OCI-LY1 (cell line): ENCODE results near the gene DZIP1L.
"Not testable (repeated sequence)": the region's sequence is repeated elsewhere in the genome, so short reads cannot be mapped to it uniquely, and the experiment has no call there.

Source experiments
- H2AFZ ChIP-seq: fragments of 200-600 bp; sonication (generic), shearing (Covaris generic); 2 replicates; pipeline ENCODE4 v1.6.0; 2014; ENCODE audit warnings: antibody characterized with exemption, mild to moderate bottlenecking, low read length
- H3F3A ChIP-seq: fragments of 200-600 bp; sonication (generic), shearing (Covaris generic); 2 replicates; pipeline ENCODE4 v1.6.0; 2014; ENCODE audit warnings: mild to moderate bottlenecking, antibody characterized with exemption, low read length, moderate library complexity; ENCODE audit not compliant: insufficient read depth
- H3K27ac ChIP-seq: fragments of 200-600 bp; sonication (generic); 2 replicates; pipeline ENCODE4 v1.5.1; 2014; ENCODE audit warnings: low read length, mixed run types, mild to moderate bottlenecking, low read depth; ENCODE audit not compliant: poor library complexity, severe bottlenecking
- H3K27me3 ChIP-seq: fragments of 200-600 bp; sonication (generic); 2 replicates; pipeline ENCODE4 v1.6.0; 2014; ENCODE audit warnings: antibody characterized with exemption, mild to moderate bottlenecking, low read length, moderate library complexity; ENCODE audit not compliant: insufficient read depth
- H3K36me3 ChIP-seq: fragments of 200-600 bp; sonication (generic); 2 replicates; pipeline ENCODE4 v1.6.1; 2014; ENCODE audit warnings: mild to moderate bottlenecking, antibody characterized with exemption, low read length, moderate library complexity, mixed read lengths; ENCODE audit not compliant: insufficient read depth
- H3K4me1 ChIP-seq: fragments of 200-600 bp; sonication (generic); 2 replicates; pipeline ENCODE4 v1.5.1; 2014; ENCODE audit warnings: mild to moderate bottlenecking, low read length, moderate library complexity; ENCODE audit not compliant: insufficient read depth, severe bottlenecking
- H3K4me2 ChIP-seq: fragments of 200-600 bp; sonication (generic), shearing (Covaris generic); 2 replicates; pipeline ENCODE4 v1.6.1; 2014; ENCODE audit warnings: low read length
- H3K4me3 ChIP-seq: fragments of 200-600 bp; sonication (generic); 2 replicates; pipeline ENCODE4 v1.5.1; 2014; ENCODE audit warnings: low read length, low read depth, mild to moderate bottlenecking, mixed read lengths; ENCODE audit not compliant: poor library complexity, severe bottlenecking
- H3K79me2 ChIP-seq: fragments of 200-600 bp; shearing (Covaris generic); 2 replicates; pipeline ENCODE4 v1.6.1; 2016; ENCODE audit warnings: mixed run types, low read length, mixed read lengths; ENCODE audit not compliant: insufficient read depth
- H3K9ac ChIP-seq: fragments of 200-600 bp; sonication (generic), shearing (Covaris generic); 2 replicates; pipeline ENCODE4 v1.6.1; 2014; ENCODE audit warnings: mild to moderate bottlenecking, low read length, mixed read lengths
- H3K9me2 ChIP-seq: fragments of 200-600 bp; sonication (generic), shearing (Covaris generic); 2 replicates; pipeline ENCODE4 v1.6.1; 2014; ENCODE audit warnings: low read depth, mild to moderate bottlenecking, low read length, mixed read lengths
- H3K9me3 ChIP-seq: fragments of 200-600 bp; shearing (Covaris generic); 2 replicates; pipeline ENCODE4 v1.6.1; 2014; ENCODE audit warnings: low read length, mixed read lengths
- H4K20me1 ChIP-seq: fragments of 200-600 bp; sonication (generic), shearing (Covaris generic); 2 replicates; pipeline ENCODE4 v1.6.0; 2016; ENCODE audit warnings: mild to moderate bottlenecking, low read length; ENCODE audit not compliant: insufficient read depth
- EZH2 ChIP-seq: fragments of 200-600 bp; sonication (generic), shearing (Covaris generic); IDR thresholded peaks from 2 replicates; pipeline ENCODE4 v1.8.0; 2017; ENCODE audit warnings: borderline replicate concordance, mixed run types, mild to moderate bottlenecking, antibody characterized with exemption, low read length, moderate library complexity, mixed read lengths
- TF ChIP-seq, protein P1 (sequence below): fragments of 200-600 bp; sonication (generic), shearing (Covaris generic); IDR thresholded peaks from 2 replicates; pipeline ENCODE4 v1.5.1; 2017; ENCODE audit warnings: mild to moderate bottlenecking, antibody characterized with exemption, low read length, moderate library complexity, mixed read lengths

DZIP1L gene

DNA sequence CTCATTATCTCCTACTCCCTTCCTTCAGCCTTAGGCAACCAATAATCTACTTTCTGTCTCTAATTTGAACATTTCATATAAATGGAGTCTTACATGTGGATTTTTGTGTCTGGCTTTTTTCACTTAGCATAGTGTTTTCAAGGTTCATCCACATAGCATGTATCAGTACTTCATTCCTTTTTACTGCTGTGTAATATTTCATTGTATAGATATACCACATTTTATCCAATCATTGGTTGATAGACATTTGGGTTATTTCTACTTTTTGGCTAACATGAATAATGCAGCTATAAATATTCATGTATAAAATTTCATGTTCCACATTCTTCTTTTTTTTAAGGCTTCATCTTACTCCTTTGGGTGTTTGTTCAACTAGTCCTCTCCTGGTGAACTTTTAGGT is 39.1 kb upstream of the DZIP1L start:
- no peaks in the 10 kb centered on the region for H3K9me2 ChIP-seq
- no peak for TF ChIP-seq EZH2
- TF ChIP-seq, protein P1, sequence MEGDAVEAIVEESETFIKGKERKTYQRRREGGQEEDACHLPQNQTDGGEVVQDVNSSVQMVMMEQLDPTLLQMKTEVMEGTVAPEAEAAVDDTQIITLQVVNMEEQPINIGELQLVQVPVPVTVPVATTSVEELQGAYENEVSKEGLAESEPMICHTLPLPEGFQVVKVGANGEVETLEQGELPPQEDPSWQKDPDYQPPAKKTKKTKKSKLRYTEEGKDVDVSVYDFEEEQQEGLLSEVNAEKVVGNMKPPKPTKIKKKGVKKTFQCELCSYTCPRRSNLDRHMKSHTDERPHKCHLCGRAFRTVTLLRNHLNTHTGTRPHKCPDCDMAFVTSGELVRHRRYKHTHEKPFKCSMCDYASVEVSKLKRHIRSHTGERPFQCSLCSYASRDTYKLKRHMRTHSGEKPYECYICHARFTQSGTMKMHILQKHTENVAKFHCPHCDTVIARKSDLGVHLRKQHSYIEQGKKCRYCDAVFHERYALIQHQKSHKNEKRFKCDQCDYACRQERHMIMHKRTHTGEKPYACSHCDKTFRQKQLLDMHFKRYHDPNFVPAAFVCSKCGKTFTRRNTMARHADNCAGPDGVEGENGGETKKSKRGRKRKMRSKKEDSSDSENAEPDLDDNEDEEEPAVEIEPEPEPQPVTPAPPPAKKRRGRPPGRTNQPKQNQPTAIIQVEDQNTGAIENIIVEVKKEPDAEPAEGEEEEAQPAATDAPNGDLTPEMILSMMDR: no peak
- H3K27me3 ChIP-seq: no peaks in the 10 kb centered on the region

DNA sequence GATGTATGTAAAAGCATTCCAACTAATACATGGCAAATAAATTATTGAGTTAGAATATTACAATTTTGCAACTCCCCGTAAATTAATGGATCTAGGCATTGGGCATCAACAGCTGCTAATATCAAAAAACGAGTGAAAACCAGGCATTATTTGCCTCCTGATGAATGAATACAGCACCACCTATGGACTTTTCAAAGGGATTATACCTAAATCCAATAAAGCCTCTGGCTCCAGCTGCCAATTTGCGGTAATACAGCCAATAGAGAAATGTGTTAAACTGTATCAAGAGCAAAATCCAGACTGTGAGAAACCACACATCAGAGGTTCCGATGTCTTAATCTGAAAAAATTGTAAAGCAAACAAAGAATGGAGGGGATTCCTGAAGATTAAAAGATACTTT is 33.1 kb upstream of the DZIP1L start:
- H2AFZ ChIP-seq: no peak overlapping the region
- 0 out of 2 replicates have a peak, but pooled peaks cover 5% of the 10 kb centered on the region for H3K9me3 ChIP-seq
- H3K9ac ChIP-seq: no peak overlapping the region
- H3K36me3 ChIP-seq: no peaks in the 10 kb centered on the region
- H3K4me1 ChIP-seq: no peaks in the 10 kb centered on the region
- TF ChIP-seq, protein P1: no peak
- no peak for TF ChIP-seq EZH2
- H4K20me1 ChIP-seq: no peaks in the 10 kb centered on the region
- H3K4me2 ChIP-seq: no peak overlapping the region
- H3F3A ChIP-seq: no peaks in the 10 kb centered on the region
- no peaks in the 10 kb centered on the region for H3K79me2 ChIP-seq
- H3K27me3 ChIP-seq: no peaks in the 10 kb centered on the region
- H3K27ac ChIP-seq: no peak overlapping the region
- no peak overlapping the region for H3K4me3 ChIP-seq
- H3K9me2 ChIP-seq: no peaks in the 10 kb centered on the region

More for the DNA sequence above, 39.1 kb upstream of the DZIP1L start:
- Histone ChIP-seq H2AFZ (no peak overlapping the region), H3K36me3 (no peaks in the 10 kb centered on the region), H3K4me3 (no peak overlapping the region), H3K79me2 (no peaks in the 10 kb centered on the region), H3K4me2 (no peak overlapping the region), H3F3A (no peaks in the 10 kb centered on the region), H3K4me1 (no peaks in the 10 kb centered on the region), H3K9ac (no peak overlapping the region), H3K27ac (no peak overlapping the region), H3K9me3 (peaks cover 9% of the 10 kb centered on the region; the same call in 1 of the 2 replicates), H4K20me1 (no peaks in the 10 kb centered on the region)

DNA sequence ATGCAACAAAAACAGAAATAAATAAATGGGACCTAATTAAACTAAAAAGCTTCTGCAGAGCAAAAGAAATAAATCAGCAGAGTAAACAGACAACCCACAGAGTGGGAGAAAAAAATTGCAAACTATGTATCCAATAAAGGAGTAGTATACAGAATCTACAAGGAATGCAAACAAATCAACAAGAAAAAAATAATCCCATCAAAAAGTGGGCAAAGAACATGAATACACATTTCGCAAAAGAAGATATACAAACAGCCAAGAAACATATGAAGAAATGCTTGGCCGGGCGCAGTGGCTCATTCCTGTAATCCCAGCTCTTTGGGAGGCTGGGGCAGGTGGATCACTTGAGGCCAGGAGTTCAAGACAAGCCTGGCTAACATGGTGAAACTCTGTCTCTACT is 26.8 kb upstream of the DZIP1L start:
- not testable (repeated sequence) for H4K20me1 ChIP-seq, H3K9me3 ChIP-seq, H3K9me2 ChIP-seq, H2AFZ ChIP-seq, H3K27ac ChIP-seq, H3K79me2 ChIP-seq, H3K4me3 ChIP-seq, H3K4me2 ChIP-seq, H3F3A ChIP-seq, H3K27me3 ChIP-seq, H3K9ac ChIP-seq, H3K36me3 ChIP-seq, H3K4me1 ChIP-seq

DNA sequence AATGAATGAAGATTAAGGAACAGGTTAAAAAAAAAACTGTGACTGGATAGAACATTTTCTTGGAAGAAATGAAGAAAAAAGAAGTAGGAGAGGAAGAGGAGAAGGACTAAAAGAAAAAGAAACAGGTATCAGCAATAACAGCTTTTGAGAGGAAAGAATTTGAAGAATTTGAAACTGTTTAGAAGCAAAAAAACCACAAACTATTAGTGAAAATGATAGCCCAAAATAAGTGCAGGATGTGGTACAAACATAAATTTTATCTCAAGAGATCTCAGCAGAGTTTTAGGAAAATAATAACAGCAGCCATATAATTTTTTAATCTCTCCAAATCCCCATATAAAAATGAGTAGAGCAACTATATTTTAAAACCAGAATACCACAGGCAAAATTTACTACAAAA is 25.5 kb upstream of the DZIP1L start:
- no peaks in the 10 kb centered on the region for H4K20me1 ChIP-seq
- no peak overlapping the region for H2AFZ ChIP-seq
- no peak overlapping the region for H3K4me2 ChIP-seq
- TF ChIP-seq, protein P1: no peak
- no peak for TF ChIP-seq EZH2
- H3K27me3 ChIP-seq: no peaks in the 10 kb centered on the region
- H3K4me1 ChIP-seq: no peaks in the 10 kb centered on the region
- H3K36me3 ChIP-seq: no peaks in the 10 kb centered on the region
- no peaks in the 10 kb centered on the region for H3F3A ChIP-seq
- no peak overlapping the region for H3K4me3 ChIP-seq
- H3K9ac ChIP-seq: no peak overlapping the region
- no peak overlapping the region for H3K27ac ChIP-seq
- H3K9me2 ChIP-seq: no peaks in the 10 kb centered on the region
- H3K9me3 ChIP-seq: no peaks in the 10 kb centered on the region
- no peaks in the 10 kb centered on the region for H3K79me2 ChIP-seq
